Right cardiac atrium (tissue), 5 donors: ENCODE data around the gene FAM168A. TPM values are rescaled to one million over a fixed set of nuclear protein-coding genes. Genes with fewer than 3 reads are reported as not detected.

Experiments
- ATAC-seq, 2 donors: fragments of 200-7000 bp; cut with Tn5 transposase; one replicate each; pipeline versions ENCODE4 v1.8.0 to v1.9.1; 2020; ENCODE audit warnings: moderate library complexity in 2 of 2, mild to moderate bottlenecking in 1 of 2
- DNase-seq, 3 donors: peaks; one replicate each; pipeline ENCODE4 v3.0.0-alpha.2; 2020
- H3K27ac ChIP-seq: one replicate; pipeline ENCODE4 v1.5.1; 2013; ENCODE audit warnings: mild to moderate bottlenecking, low read length, control low read depth, moderate library complexity
- H3K27me3 ChIP-seq: one replicate; pipeline ENCODE4 v1.6.1; 2013; ENCODE audit not compliant: control insufficient read depth, insufficient read depth
- H3K4me1 ChIP-seq: one replicate; pipeline ENCODE4 v1.6.1; 2013; ENCODE audit warnings: low read length; ENCODE audit not compliant: control insufficient read depth, insufficient read depth
- H3K4me3 ChIP-seq: one replicate; pipeline ENCODE4 v1.5.1; 2013; ENCODE audit warnings: low read length, control low read depth
- H3K9me3 ChIP-seq: one replicate; pipeline ENCODE4 v1.6.1; 2013; ENCODE audit warnings: low read length; ENCODE audit not compliant: control insufficient read depth
- WGBS: extraction: QIAGEN DNeasy Blood & Tissue Kit; methylation state at CpG from one replicate; pipeline ENCODE4 v1.1.7; 2013; 5-methylcytosine and 5-hydroxymethylcytosine counted together
- intact Hi-C, 4 donors: fragments of 100-400 bp; cut with DNase I; formaldehyde crosslinking; loops; one replicate each; pipeline versions ENCODE4 v1.11.0 to v1.14.0; 2022 to 2023
- long read RNA-seq, 4 donors: library from polyadenylated mRNA; unstranded; transcript quantifications; one replicate each; pipeline ENCODE4 v2.0.0, GENCODE V29; 2020 to 2021
- polyA plus RNA-seq: library from polyadenylated mRNA; stranded (reverse); fragments of 200-250 nt; gene quantifications from one replicate; pipeline ENCODE4 v1.2.3, GENCODE V29; 2013
- total RNA-seq, 4 donors: library from RNA; stranded (reverse); fragmentation: NEBNext Ultra II Directional; extraction: Animal tissue kit (Norgen Biotek cat#: 25700); gene quantifications; one replicate each; pipeline ENCODE4 v1.2.1, GENCODE V29; 2021
- donor health status: healthy with polysubstance abuse.
- donor health status: DM: no; HTN: yes; CAD: no.
- donor health status: DM: no; HTN: no; CAD: no.
- donor health status: DM: no; HTN: yes; CAD: no; lungs with severe emphysema.
- donor health status: DM: yes; HTN: yes; CAD: no.

The FAM168A gene
- total RNA-seq (10 to 100 TPM; 35.8 to 46.2 (median 41.2) TPM), polyA plus RNA-seq (14.2 TPM)
- long read RNA-seq, donor 1, partial matches to known transcripts: 0 of 24 reads
- long read RNA-seq, donor 1, other reads (novel, unspliced or antisense): 24 of 24 reads
- long read RNA-seq, donor 2, partial matches to known transcripts: 0 of 11 reads
- long read RNA-seq, donor 2, other reads (novel, unspliced or antisense): 11 of 11 reads
- long read RNA-seq, donor 3, partial matches to known transcripts: 4 of 44 reads
- long read RNA-seq, donor 3, other reads (novel, unspliced or antisense): 40 of 44 reads
- long read RNA-seq, donor 4, full-length matches to known transcripts: 2 of 12 reads
- long read RNA-seq, donor 4, partial matches to known transcripts: 1 of 12 reads
- long read RNA-seq, donor 4, other reads (novel, unspliced or antisense): 9 of 12 reads

DNA sequence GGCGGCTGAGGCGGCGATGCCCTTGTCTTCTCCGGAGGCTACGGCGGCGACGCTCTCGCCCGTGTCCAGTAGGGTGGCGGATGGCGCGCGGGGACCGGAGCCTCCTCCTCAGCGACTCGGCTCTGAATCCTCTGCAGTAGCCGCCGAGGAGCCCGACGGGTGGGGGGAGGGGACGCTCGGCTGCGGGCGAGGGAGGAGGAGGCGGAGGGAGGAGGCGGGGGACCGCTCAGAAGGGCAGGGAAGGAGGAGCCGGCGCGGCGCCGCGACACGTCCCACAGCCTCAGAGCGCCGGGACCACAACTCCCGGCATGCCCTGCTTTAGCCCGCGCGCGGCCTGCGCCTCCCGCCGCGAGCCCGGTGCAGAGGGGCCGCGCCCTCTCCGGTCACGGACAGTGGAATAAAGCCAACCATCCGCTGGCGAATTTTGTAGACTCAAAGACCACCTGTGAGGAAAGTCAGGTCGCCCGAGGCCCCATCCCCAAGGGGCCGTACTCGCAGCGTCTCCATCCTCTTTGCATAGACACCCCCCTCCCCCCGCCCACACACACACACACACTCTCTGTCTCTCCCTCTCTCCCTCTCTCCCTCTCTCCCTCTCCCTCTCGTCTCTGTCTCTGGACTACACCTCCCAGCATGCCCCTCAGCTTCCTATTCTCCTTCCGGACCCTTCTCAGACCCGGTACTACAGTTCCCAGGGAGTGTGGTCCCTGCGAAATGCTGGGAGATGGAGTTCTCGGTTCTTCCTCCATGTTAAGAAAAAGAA is at the start of gene FAM168A:
Gene FAM168A (minus strand): TSS at position 157 of the 763 bp plus-strand sequence. CDS start 129,638 bp downstream, outside the sequence.
- H3K4me1 ChIP-seq: peaks cover 12% of the 10 kb centered on the region
- H3K27ac ChIP-seq: peak within 1 kb of the TSS; percentile 87
- peak within 1 kb of the TSS; percentile 95 for H3K4me3 ChIP-seq
- WGBS: under 1% methylated on average over 64 of the region's 64 CpGs
- intact Hi-C loops: loop anchor here in 1 of 4 donors (10.0 kb wide), 1 partner anchor 193 kb away; no protein-coding TSS in a partner anchor
- H3K27me3 ChIP-seq: no peaks in the 10 kb centered on the region
- DNase-seq (peak; percentile 97 to 99 (median 99)), ATAC-seq (peak; percentile 99)
- no peaks in the 10 kb centered on the region for H3K9me3 ChIP-seq

DNA sequence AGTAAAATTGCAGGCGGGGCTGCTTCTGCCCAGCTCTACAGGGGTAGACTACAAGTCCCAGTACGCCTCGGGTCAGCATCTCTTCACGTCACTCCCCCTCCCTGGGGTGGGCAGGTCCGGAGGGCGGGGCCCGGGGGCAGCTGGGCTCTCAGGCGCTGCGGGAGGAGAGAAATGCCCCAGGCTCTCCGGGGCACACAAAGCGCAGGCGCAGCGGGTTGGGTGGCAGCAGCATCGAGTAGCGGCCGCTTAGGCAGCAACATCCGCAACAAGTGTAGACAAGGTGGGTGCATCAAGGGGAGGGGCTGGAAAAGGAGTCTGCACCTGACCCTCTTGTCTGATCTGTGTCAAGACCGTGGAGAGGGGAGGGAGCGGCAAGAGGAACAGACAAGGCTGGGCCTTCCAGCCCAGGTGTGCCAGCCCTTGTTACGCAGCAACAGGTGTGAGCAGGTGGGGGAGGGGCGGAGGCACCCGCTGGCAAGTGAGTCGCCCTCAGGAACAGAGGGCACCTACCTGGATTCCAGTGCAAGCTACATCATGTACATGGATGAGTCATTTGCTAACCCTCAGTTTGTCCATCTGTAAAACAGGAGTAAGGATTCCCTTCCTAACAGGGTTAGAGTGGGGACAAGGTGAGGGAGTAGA is 49.7 kb upstream of the FAM168A start:
- Histone ChIP-seq H3K4me1 (no peaks in the 10 kb centered on the region), H3K27ac (no peak overlapping the region), H3K4me3 (peak overlapping the region; percentile 12), H3K27me3 (no peaks in the 10 kb centered on the region), H3K9me3 (no peaks in the 10 kb centered on the region)
- WGBS: 11% methylated on average over 23 of the region's 23 CpGs
- intact Hi-C loops: no loop called here
- DNase-seq (peak; percentile 90 to 96 (median 96)), ATAC-seq (peak; percentile 98)

DNA sequence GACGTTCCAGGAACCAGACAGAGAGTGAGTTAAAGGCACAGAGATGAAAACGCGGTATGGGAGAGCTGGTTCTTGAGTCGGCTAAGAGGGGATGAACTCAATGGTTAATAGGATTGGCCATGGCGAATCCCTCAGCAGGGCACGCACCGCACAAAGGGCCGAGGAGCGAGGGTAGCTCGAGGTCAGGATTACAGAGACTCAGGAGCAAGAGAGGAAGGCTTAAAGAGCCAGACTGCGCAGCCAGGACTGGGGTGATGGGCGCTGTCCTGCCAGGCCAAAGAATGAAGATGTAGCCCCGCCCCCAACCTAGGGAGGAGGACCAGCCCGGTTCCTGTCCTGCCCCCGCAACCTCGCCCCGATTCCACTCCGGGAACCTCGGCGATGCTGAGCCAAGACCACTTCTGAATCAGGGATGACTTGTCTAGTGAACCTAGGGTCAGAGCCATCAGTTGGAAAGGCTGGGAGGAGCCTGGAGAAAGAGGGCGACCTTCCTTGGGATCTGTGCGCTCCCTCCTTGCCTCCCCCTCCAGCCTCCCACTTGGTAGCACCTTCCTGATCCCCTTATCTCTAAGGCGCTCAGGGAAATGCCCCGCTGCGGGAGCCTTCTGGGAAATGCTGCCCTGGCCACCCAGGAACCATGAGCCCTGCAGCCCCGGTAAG is 48.2 kb upstream of the FAM168A start, which contains the start of gene PLEKHB1:
Gene PLEKHB1 (plus strand): TSS at position 610 of the 660 bp plus-strand sequence. CDS start 28 bp downstream, at position 638.
- 42% methylated on average over 26 of the region's 26 CpGs for WGBS
- no peaks in the 10 kb centered on the region for H3K27me3 ChIP-seq

GRCh38 chr11:73645121-73645969 is 47.4 kb upstream of the FAM168A start:
- no peaks in the 10 kb centered on the region for H3K27me3 ChIP-seq
- intact Hi-C loops: no loop called here
- DNase-seq: no peak
- H3K4me3 ChIP-seq: no peak overlapping the region
- no peaks in the 10 kb centered on the region for H3K9me3 ChIP-seq
- 34% methylated on average over 16 of the region's 16 CpGs for WGBS
- H3K27ac ChIP-seq: no peak overlapping the region
- H3K4me1 ChIP-seq: no peaks in the 10 kb centered on the region
- ATAC-seq: no peak

More for the DNA sequence above, 48.2 kb upstream of the FAM168A start, which contains the start of gene PLEKHB1:
- Histone ChIP-seq H3K4me1 (no peaks in the 10 kb centered on the region), H3K27ac (no peak within 1 kb of the TSS), H3K9me3 (no peaks in the 10 kb centered on the region), H3K4me3 (peak within 1 kb of the TSS; percentile 12)
- intact Hi-C loops: no loop called here
- ATAC-seq: peak; percentile 32 to 58
- DNase-seq: peak; percentile 46 to 74 (median 72)

- ATAC-seq: no peak
- no peaks in the 10 kb centered on the region for H3K4me1 ChIP-seq
- no peaks in the 10 kb centered on the region for H3K27me3 ChIP-seq
- DNase-seq: no peak
- no peak overlapping the region for H3K4me3 ChIP-seq
- intact Hi-C loops: no loop called here
- H3K27ac ChIP-seq: no peak overlapping the region
- no peaks in the 10 kb centered on the region for H3K9me3 ChIP-seq
Measured at GRCh38 chr11:73641668-73642067, 43.8 kb upstream of the FAM168A start.

DNA sequence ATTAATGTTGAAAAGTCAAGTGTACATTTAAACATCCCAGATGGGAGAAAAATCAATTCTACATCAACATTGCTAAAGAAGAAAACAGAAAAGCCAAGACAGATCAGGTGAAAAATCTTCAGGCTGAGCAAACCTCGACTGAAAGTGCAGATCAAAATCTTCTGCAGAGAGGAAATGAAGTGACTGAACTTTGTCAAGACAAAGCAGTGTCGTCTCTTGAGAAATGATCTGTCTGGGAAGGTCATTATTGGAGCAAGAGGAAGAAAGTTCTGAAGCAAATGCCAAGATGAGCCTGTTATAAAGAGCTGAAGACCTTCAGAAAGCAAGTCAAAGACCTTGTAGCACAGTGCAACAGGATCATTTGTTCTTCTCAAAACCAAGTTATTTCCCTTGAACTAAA is 42.7 kb upstream of the FAM168A start:
- no peak overlapping the region for H3K27ac ChIP-seq
- intact Hi-C loops: no loop called here
- ATAC-seq (no peak), DNase-seq (no peak)
- H3K9me3 ChIP-seq: no peaks in the 10 kb centered on the region
- H3K27me3 ChIP-seq: no peaks in the 10 kb centered on the region
- WGBS: 49% methylated on average over 2 of the region's 2 CpGs
- H3K4me3 ChIP-seq: no peak overlapping the region
- no peaks in the 10 kb centered on the region for H3K4me1 ChIP-seq

DNA sequence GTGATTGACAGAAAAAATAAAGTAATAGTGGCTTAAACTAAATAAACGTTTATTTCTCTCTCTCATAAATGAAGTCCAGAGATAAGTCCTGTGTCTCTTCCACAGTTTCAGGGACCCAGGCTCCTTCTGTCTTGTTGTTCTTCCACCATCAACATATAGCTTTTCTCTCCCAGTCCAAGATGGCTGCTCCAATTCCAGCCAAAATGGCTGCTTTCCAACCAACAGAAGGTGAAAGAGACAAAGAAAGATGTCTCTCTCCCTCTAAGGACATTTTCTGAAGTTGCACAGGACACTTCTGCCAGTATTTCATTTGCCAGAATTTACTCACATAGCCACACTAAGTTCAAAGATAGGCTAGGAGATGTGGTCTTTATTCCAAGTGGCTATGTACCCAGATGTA is 39.1 kb upstream of the FAM168A start:
- H3K27me3 ChIP-seq: no peaks in the 10 kb centered on the region
- intact Hi-C loops: no loop called here
- no peaks in the 10 kb centered on the region for H3K9me3 ChIP-seq
- H3K4me3 ChIP-seq: no peak overlapping the region
- H3K4me1 ChIP-seq: no peaks in the 10 kb centered on the region
- DNase-seq: no peak
- 86% methylated on average over 1 of the region's 1 CpG for WGBS
- ATAC-seq: no peak
- H3K27ac ChIP-seq: no peak overlapping the region

DNA sequence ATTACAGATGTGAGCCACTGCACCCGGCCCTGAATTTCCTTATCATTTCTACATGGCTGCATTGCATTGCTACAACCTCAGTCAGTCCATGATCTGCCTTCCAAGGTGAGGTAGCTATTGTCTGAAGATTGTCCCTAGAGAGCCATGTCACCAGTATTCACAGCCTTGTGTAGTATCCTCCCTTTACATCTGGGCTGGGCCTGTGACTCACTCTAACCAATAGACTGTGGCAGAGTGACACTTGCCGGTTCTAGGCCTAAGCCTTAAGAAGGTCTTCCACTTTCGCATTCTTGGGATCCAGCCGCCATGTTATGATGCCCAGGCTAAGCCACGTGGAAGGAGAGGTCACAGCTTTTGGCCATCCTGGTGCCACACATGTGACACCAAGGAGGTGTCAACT is 38.3 kb upstream of the FAM168A start:
- Histone ChIP-seq H3K27ac (no peak overlapping the region), H3K4me1 (no peaks in the 10 kb centered on the region), H3K4me3 (no peak overlapping the region), H3K9me3 (no peaks in the 10 kb centered on the region), H3K27me3 (no peaks in the 10 kb centered on the region)
- intact Hi-C loops: no loop called here
- no peak for ATAC-seq
- DNase-seq: no peak
- 90% methylated on average over 5 of the region's 5 CpGs for WGBS

DNA sequence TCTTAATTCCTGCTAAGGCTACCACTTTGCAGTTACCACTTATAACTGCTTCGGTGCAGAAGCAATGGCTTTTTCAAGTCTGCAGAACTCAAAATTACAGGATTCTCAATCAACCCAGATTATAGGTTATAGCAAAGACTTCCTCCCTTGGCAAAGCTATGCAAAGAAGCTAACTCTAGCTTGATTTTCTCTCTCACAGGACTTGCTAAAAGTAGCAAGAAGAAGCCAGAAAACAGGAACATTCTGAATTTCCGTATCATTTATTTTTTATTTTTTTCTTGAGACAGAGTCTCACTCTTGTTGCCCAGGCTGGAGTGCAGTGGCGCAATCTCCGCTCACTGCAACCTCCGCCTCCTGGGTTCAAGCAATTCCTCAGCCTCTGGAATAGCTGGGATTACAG is 37.8 kb upstream of the FAM168A start:
- no peaks in the 10 kb centered on the region for H3K4me1 ChIP-seq
- intact Hi-C loops: no loop called here
- no peak for ATAC-seq
- 85% methylated on average over 5 of the region's 5 CpGs for WGBS
- H3K9me3 ChIP-seq: no peaks in the 10 kb centered on the region
- DNase-seq: no peak
- no peak overlapping the region for H3K4me3 ChIP-seq
- H3K27ac ChIP-seq: no peak overlapping the region
- no peaks in the 10 kb centered on the region for H3K27me3 ChIP-seq

- Histone ChIP-seq H3K27me3 (no peaks in the 10 kb centered on the region), H3K4me1 (no peaks in the 10 kb centered on the region), H3K27ac (no peak overlapping the region), H3K9me3 (no peaks in the 10 kb centered on the region), H3K4me3 (no peak overlapping the region)
- intact Hi-C loops: no loop called here
- DNase-seq (no peak), ATAC-seq (no peak)
- 91% methylated on average over 2 of the region's 2 CpGs for WGBS
Measured at GRCh38 chr11:73633999-73634398, 36.1 kb upstream of the FAM168A start.
